A673 (cell line): ENCODE measurements around the gene SCNN1A.

Experiments used
- EZH2 ChIP-seq: fragments of 200-600 bp; sonication (generic); IDR thresholded peaks from 2 replicates; pipeline ENCODE4 v1.6.1; 2017; ENCODE audit warnings: borderline replicate concordance, low read depth, mild to moderate bottlenecking, mixed read lengths, antibody characterized with exemption, low read length; ENCODE audit not compliant: poor library complexity, severe bottlenecking
- TF ChIP-seq, protein P1 (sequence below): fragments of 300-800, 200-600 bp; sonication (generic); conservative IDR thresholded peaks from 2 replicates; pipeline ENCODE4 v1.5.1; 2017; ENCODE audit warnings: low read depth, mild to moderate bottlenecking, antibody characterized with exemption, low read length, moderate library complexity, mixed read lengths

DNA sequence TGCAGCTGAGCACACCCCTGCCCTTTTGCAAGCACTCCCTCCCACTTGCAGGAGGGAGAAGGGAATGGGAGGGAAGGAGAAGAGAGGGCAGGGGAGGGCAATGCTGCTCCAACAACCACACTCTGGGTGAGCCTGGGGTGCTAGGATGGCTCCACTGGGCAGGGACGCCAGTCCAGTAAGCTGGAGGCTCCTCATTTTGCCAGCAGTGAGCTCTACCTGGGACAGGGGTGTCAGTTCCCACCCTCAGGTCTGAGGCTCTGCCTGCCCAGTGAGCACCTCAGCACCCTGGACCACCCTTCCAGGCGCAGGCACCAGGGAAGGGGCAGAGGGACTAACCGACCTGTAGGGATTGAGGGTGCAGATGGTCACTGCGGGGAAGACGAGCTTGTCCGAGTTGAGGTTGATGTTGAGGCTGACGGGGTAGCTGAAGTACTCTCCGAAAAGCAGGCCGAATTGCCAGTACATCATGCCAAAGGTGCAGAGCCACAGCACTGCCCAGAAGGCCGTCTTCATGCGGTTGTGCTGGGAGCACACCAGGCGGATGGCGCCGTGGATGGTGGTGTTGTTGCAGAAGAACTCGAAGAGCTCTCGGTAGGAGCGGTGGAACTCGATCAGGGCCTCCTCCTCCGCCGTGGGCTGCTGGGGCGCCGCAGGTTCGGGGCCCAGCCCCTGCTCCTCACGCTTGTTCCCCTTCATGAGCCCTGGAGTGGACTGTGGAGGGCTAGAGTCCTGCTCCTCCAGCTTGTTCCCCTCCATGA is 1.2 kb downstream of the SCNN1A start:
- TF ChIP-seq, protein P1, sequence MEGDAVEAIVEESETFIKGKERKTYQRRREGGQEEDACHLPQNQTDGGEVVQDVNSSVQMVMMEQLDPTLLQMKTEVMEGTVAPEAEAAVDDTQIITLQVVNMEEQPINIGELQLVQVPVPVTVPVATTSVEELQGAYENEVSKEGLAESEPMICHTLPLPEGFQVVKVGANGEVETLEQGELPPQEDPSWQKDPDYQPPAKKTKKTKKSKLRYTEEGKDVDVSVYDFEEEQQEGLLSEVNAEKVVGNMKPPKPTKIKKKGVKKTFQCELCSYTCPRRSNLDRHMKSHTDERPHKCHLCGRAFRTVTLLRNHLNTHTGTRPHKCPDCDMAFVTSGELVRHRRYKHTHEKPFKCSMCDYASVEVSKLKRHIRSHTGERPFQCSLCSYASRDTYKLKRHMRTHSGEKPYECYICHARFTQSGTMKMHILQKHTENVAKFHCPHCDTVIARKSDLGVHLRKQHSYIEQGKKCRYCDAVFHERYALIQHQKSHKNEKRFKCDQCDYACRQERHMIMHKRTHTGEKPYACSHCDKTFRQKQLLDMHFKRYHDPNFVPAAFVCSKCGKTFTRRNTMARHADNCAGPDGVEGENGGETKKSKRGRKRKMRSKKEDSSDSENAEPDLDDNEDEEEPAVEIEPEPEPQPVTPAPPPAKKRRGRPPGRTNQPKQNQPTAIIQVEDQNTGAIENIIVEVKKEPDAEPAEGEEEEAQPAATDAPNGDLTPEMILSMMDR: no peak
- TF ChIP-seq EZH2: no peak
